HL-60 (cell line): ENCODE measurements around the gene SMAD7.

Source experiments
- GABPA ChIP-seq: IDR thresholded peaks from 2 replicates; pipeline ENCODE4 v1.6.1; 2012; ENCODE audit warnings: low read depth
- POLR2AphosphoS5 ChIP-seq: IDR thresholded peaks from 2 replicates; pipeline ENCODE4 v1.6.1; 2012; ENCODE audit warnings: low read depth
- SPI1 ChIP-seq: IDR thresholded peaks from 2 replicates; pipeline ENCODE4 v1.6.1; 2012; ENCODE audit warnings: low read depth, mild to moderate bottlenecking, borderline replicate concordance
- TF ChIP-seq, protein P1 (sequence below): IDR thresholded peaks from one replicate; pipeline ENCODE4 v1.5.1; 2011; ENCODE audit warnings: low read length, control low read depth, inconsistent platforms; ENCODE audit not compliant: insufficient read depth
- TF ChIP-seq, protein P2 (sequence below): IDR thresholded peaks from 2 replicates; pipeline ENCODE4 v1.6.1; 2012; ENCODE audit warnings: low read depth; ENCODE audit not compliant: insufficient replicate concordance

DNA sequence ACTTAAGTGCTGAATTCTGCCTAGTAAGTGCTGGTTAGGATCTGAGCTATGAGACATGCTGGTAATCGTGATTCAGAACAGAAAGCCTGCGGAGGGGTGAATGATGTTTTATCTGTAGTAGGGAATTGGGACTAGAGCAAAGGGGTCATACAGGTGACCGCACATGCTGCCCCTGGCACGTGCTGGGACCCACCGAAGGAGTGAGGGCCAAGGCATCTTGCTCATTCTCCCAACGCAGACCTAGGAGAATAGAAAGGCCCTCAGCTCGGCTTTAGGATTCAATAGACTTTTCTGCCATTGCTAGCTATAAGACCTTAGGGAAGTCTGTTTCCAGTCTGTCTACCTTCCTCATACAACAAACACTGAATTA, 8.8 kb upstream of the SMAD7 start:
- TF ChIP-seq, protein P1, sequence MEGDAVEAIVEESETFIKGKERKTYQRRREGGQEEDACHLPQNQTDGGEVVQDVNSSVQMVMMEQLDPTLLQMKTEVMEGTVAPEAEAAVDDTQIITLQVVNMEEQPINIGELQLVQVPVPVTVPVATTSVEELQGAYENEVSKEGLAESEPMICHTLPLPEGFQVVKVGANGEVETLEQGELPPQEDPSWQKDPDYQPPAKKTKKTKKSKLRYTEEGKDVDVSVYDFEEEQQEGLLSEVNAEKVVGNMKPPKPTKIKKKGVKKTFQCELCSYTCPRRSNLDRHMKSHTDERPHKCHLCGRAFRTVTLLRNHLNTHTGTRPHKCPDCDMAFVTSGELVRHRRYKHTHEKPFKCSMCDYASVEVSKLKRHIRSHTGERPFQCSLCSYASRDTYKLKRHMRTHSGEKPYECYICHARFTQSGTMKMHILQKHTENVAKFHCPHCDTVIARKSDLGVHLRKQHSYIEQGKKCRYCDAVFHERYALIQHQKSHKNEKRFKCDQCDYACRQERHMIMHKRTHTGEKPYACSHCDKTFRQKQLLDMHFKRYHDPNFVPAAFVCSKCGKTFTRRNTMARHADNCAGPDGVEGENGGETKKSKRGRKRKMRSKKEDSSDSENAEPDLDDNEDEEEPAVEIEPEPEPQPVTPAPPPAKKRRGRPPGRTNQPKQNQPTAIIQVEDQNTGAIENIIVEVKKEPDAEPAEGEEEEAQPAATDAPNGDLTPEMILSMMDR = no peak
- TF ChIP-seq POLR2AphosphoS5 = no peak
- TF ChIP-seq SPI1 = no peak
- no peak for TF ChIP-seq GABPA
- TF ChIP-seq, protein P2, sequence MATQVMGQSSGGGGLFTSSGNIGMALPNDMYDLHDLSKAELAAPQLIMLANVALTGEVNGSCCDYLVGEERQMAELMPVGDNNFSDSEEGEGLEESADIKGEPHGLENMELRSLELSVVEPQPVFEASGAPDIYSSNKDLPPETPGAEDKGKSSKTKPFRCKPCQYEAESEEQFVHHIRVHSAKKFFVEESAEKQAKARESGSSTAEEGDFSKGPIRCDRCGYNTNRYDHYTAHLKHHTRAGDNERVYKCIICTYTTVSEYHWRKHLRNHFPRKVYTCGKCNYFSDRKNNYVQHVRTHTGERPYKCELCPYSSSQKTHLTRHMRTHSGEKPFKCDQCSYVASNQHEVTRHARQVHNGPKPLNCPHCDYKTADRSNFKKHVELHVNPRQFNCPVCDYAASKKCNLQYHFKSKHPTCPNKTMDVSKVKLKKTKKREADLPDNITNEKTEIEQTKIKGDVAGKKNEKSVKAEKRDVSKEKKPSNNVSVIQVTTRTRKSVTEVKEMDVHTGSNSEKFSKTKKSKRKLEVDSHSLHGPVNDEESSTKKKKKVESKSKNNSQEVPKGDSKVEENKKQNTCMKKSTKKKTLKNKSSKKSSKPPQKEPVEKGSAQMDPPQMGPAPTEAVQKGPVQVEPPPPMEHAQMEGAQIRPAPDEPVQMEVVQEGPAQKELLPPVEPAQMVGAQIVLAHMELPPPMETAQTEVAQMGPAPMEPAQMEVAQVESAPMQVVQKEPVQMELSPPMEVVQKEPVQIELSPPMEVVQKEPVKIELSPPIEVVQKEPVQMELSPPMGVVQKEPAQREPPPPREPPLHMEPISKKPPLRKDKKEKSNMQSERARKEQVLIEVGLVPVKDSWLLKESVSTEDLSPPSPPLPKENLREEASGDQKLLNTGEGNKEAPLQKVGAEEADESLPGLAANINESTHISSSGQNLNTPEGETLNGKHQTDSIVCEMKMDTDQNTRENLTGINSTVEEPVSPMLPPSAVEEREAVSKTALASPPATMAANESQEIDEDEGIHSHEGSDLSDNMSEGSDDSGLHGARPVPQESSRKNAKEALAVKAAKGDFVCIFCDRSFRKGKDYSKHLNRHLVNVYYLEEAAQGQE = no peak
